ENCODE data around the gene RELB.

- TF ChIP-seq CTCF (conservative IDR thresholded peaks at IDR 0.05; ENCODE audit: low read length): no peak
- TF ChIP-seq EZH2phosphoT487 (IDR thresholded peaks at IDR 0.05; ENCODE audit: borderline replicate concordance): no peak
Observed at GRCh38 chr19:45030825-45031224, 29.6 kb downstream of the RELB start.

All from Loucy (cell line).